Measurements from ENCODE around the gene APOOL.
"Not testable (repeated sequence)": the region's sequence is repeated elsewhere in the genome, so short reads cannot be mapped to it uniquely, and the experiment has no call there.

APOOL gene

DNA sequence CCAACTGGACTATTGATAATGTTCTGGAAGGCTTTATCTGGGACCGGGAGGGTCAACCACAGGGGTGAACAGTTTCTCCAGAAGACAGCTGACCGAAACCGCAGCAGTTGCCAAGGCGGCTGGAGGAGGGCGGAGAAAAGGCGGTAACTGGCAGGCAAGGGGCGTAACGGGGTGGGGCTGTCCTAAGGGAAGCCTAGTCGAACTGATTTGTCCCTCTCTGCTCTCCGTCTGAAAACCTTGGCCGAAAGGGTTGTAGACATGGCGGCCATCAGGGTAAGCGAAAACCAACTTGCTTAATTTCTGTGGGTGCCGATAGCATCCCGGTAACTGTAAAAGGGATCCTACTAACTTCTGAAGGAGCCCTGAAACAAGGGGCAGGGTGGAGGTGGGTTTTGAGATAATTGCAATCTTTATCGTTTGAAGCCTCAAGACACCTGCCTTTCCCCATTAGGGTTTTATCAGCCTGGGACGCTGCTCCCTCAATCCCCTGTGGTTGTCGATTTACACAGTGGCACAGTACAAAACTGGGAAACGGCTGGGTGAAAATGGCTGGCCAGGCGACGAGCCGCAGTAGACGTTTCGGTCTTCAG lies at the start of gene APOOL:
Gene APOOL, plus strand, starts transcription at position 223 of the 590 bp plus-strand sequence. Its CDS starts 36 bp downstream, at position 259.
- DNase-seq (ENCODE audit: low read depth), result peak; percentile 93

GRCh38 chrX:84956304-84956703 lies 47.4 kb upstream of the APOOL start:
- DNase-seq (ENCODE audit: low read depth), result no peak

GRCh38 chrX:84974803-84975202 lies 28.9 kb upstream of the APOOL start:
- no peak for DNase-seq (ENCODE audit: low read depth)

GRCh38 chrX:84991739-84992138 lies 11.9 kb upstream of the APOOL start:
- not testable (repeated sequence) for DNase-seq (ENCODE audit: low read depth)

DNA sequence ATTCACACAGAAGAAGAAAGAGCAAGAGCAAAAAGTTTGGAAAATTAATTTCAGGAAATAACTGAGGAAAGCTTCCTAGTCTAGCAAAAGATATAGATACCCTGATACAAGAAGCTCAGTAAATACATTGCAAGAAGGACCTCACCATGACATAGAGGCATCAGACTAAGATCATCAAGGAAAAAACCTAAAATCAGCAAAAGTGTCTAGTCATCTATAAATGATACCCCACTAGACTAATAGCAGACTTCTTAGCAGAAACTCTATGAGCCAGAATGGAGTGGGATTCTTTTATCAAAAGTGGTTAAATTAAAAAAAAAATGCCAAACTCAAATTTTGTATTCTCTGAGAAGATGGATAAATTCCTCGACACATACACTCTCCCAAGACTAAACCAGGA lies 10.5 kb upstream of the APOOL start:
- no peak for DNase-seq (ENCODE audit: low read depth)

GRCh38 chrX:85001344-85001743 lies 2.3 kb upstream of the APOOL start:
- no peak for DNase-seq (ENCODE audit: low read depth)

DNA sequence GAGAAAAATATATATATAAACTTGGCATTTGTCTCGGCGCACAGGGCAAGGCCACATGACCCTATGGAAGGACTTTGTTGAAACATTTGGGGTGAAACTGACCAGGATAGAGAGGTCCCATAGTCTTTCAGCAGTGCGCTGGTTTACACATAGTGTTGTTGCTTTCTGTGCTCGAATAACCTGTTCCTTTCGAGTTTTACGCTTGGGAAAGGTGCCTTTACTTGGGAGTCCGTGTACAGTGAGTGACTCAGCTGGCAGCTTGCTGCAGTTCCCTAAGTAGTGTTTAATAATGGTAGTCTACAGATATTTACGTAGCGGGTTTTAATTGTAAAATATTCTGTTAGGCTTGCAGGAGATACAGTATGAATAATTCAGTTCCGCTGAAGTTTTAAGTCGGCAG lies 578 bp downstream of the APOOL start:
- DNase-seq (ENCODE audit: low read depth), result peak; percentile 47

- no peak for DNase-seq (ENCODE audit: low read depth)
Observed at GRCh38 chrX:85012098-85012497, 8.4 kb downstream of the APOOL start.

DNA sequence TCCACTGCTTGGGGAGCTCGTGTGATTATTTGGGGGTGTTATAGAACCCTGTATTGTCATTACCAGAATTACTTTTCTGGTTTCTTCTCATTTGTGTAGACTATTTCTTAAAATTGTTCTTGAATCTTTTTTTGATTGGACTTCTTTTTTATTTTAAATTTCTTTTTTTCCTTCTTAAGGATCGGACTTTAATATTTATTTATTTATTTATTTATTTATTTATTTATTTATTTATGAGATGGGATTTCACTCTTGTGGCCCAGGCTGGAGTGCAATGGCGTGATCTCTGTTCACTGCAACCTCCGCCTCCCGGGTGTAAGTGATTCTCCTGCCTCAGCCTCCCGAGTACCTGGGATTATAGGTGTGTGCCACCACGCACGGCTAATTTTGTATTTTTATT lies 11.7 kb downstream of the APOOL start:
- DNase-seq (ENCODE audit: low read depth), result not testable (repeated sequence)

DNA sequence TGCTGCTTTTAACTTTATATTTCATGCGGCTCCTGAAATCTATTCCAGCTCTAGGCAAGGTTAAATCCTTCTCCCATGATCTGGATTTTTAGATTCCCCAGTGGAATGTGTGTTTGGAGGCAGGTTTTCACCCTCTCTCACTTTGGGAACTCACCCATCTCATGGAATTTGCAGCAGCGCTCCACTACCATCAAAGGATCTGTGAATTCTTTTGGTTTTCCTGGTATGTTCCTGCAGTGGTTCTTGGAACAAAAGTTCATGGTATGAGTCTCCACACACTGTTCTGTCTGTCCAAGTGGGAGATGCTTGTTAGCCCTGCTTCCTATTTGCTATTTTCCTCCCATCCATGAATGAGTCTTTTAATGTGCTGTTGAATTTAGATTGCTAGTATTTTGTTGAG lies 14.0 kb downstream of the APOOL start:
- DNase-seq (ENCODE audit: low read depth), result peak; percentile 8

- DNase-seq (ENCODE audit: low read depth), result no peak
Observed at GRCh38 chrX:85018471-85018870, 14.8 kb downstream of the APOOL start.

DNA sequence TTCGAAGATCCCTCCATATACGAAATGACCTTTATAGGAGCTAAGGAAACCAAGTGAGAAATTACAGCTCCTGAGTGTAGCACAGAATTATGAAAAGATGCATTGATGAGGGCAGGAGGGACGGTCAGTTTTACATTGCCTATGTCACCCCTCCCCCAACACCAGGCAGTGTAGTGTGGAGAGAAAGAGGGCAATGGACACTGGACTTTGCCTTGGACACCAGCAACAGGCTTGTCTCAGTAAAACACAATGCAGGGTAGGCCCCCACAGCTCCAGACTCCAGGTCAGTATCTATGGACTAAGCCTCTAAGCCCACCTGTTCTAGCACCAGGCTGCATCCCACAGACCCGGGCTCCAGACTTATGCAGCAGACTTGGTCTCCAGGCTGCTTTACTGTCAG lies 16.5 kb downstream of the APOOL start:
- no peak for DNase-seq (ENCODE audit: low read depth)

GRCh38 chrX:85024044-85024443 lies 20.4 kb downstream of the APOOL start:
- peak; percentile 76 for DNase-seq (ENCODE audit: low read depth)

GRCh38 chrX:85024562-85024961 lies 20.9 kb downstream of the APOOL start:
- DNase-seq (ENCODE audit: low read depth), result no peak

GRCh38 chrX:85026170-85026569 lies 22.5 kb downstream of the APOOL start:
- DNase-seq (ENCODE audit: low read depth), result no peak

- no peak for DNase-seq (ENCODE audit: low read depth)
Observed at GRCh38 chrX:85029043-85029442, 25.4 kb downstream of the APOOL start.

DNA sequence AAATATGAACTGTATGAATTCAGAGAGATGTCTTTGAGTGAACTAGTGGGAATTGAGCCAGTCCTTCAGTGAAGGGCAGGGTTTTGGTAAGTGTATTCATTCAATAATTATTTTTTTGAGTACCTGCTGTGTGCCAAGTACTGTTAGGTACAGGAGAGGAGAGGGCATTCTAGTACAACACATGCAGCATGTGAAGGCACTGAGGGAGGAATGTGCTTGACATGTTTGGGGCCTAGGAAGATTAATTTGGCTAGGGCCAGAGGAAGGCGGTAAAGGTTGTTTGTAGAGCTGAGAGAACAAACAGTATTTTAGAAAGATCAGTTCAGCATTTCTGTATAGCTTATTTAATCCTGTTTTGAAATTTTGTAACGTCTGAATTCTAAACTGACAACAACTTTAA lies 27.8 kb downstream of the APOOL start:
- no peak for DNase-seq (ENCODE audit: low read depth)

DNA sequence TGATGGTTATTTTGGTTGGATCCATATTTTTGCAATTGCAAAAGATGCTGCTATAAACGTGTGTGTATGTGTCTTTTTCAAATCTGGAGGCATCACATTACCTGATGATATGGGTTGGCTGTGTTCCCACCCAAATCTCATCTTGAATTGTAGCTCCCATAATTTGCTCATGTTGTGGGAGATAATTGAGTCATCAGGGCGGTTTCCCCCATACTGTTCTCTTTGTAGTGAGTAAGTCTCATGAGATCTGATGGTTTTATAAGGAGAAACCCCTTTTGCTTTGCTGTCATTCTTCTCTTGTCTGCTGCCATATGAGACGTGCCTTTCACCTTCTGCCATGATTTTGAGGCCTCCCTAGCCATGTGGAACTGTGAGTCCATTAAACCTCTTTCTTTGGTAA lies 33.4 kb downstream of the APOOL start:
- no peak for DNase-seq (ENCODE audit: low read depth)

DNA sequence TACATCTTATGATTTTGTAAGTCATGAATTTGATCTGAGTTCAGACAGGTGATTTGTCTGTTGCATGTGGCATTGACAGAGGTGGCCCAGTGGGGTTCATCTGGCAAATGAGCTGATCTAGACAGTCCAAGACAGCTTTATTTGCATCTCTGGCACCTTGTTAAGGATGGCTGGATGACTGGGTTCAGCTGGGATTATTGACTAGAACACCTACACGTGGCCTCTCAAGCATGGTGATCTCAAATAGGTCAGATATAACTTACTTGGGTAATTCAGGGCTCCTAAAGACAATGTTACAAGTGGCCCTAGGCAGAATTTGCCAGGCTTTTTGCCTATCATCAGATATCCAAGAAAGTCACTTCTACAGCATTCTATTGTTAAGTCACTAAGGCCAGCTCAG lies 48.0 kb downstream of the APOOL start:
- DNase-seq (ENCODE audit: low read depth), result no peak

- peak; percentile 55 for DNase-seq (ENCODE audit: low read depth)
Observed at GRCh38 chrX:85052205-85052604, 48.5 kb downstream of the APOOL start.

DNA sequence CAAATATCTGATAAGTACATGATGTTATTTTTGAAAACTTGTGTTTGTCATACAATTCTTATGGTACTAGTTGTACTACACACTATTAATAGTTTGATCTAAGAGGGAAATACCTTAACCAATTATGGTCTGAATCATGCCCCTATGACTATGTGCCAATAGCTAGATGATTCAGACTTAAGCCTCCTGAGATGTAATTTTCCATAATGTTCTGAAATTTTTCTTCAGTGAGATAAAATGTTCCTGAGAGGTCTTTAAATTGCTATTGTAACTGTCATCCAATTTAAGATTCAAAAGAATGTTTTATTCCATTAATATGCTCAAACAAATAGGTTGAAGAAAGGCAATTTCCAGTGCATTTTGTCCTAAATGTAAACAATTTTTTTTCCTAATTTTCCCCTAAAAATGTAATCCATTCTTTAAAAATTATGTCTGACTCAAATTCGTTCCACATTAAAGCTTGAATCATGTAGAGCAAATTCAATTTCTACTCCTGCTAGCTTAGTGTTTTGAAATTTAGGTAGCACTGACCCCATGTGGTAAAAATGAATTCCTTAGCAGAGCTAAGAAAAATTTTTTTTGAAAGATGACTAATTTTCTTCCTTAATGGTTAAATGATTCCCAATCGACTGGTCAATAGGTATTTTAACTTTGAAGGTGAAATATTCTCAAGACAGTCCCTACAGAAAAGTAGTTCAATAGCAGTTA lies 49.1 kb downstream of the APOOL start:
- DNase-seq (ENCODE audit: low read depth), result peak; percentile 86

GRCh38 chrX:85065512-85066198 lies 62.0 kb downstream of the APOOL start:
- no peak for DNase-seq (ENCODE audit: low read depth)

DNA sequence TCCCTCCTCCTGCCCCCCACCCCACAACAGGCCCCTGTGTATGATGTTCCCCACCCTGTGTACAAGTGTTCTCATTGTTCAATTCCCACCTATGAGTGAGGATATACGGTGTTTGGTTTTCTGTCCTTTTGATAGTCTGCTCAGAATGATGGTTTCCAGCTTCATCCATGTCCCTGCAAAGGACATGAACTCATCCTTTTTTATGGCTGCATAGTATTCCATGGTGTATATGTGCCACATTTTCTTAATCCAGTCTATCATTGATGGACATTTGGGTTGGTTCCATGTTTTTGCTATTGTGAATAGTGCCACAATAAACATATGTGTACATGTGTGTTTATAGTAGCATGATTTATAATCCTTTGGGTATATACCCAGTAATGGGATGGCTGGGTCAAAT lies 73.6 kb downstream of the APOOL start:
- DNase-seq (ENCODE audit: low read depth), result not testable (repeated sequence)
